Liver (tissue), 9 donors: ENCODE data around the gene OR5B2. TPM values are rescaled to one million over a fixed set of nuclear protein-coding genes. Genes with fewer than 3 reads are reported as not detected.
A peak's percentile ranks its signal among the peaks of the same experiment; 100 is the strongest.

ENCODE experiments used
- DNase-seq: peaks from one replicate; pipeline ENCODE4 v3.0.0-alpha.2; 2017; ENCODE audit warnings: low spot score
- H3K27ac ChIP-seq, 2 donors: one replicate each; pipeline ENCODE4 v1.7.0; 2013; ENCODE audit warnings: inconsistent platforms in 2 of 2, low read length in 2 of 2, control low read depth in 1 of 2, low read depth in 1 of 2, mild to moderate bottlenecking in 1 of 2
- H3K27me3 ChIP-seq, 4 donors: one replicate each; pipeline versions ENCODE4 v1.6.1 to v1.7.0; 2013; ENCODE audit warnings: low read length in 3 of 4, inconsistent platforms in 1 of 4, mild to moderate bottlenecking in 1 of 4, moderate library complexity in 1 of 4; ENCODE audit not compliant: control insufficient read depth in 4 of 4, insufficient read depth in 4 of 4
- H3K36me3 ChIP-seq, 4 donors: one replicate each; pipeline versions ENCODE4 v1.6.1 to v1.7.0; 2013; ENCODE audit warnings: low read length in 3 of 4, mild to moderate bottlenecking in 3 of 4, low read depth in 1 of 4, moderate library complexity in 1 of 4; ENCODE audit not compliant: control insufficient read depth in 4 of 4, insufficient read depth in 3 of 4
- H3K4me1 ChIP-seq, 4 donors: one replicate each; pipeline versions ENCODE4 v1.6.1 to v1.7.0; 2013; ENCODE audit warnings: low read length in 3 of 4, mild to moderate bottlenecking in 3 of 4, moderate library complexity in 1 of 4; ENCODE audit not compliant: control insufficient read depth in 4 of 4, insufficient read depth in 4 of 4
- H3K4me3 ChIP-seq, 3 donors: one replicate each; pipeline versions ENCODE4 v1.6.1 to v1.7.0; 2013; ENCODE audit warnings: low read length in 3 of 3, control low read depth in 1 of 3, low read depth in 1 of 3, mild to moderate bottlenecking in 1 of 3
- H3K9ac ChIP-seq, 2 donors: one replicate each; pipeline ENCODE4 v1.7.0; 2013; ENCODE audit warnings: low read length in 2 of 2, mild to moderate bottlenecking in 2 of 2, moderate library complexity in 2 of 2, control low read depth in 1 of 2, low read depth in 1 of 2
- H3K9me3 ChIP-seq, 4 donors: one replicate each; pipeline versions ENCODE4 v1.6.1 to v1.7.0; 2013; ENCODE audit warnings: low read length in 3 of 4; ENCODE audit not compliant: control insufficient read depth in 4 of 4
- ATF3 ChIP-seq: IDR thresholded peaks from 2 replicates; pipeline ENCODE4 v1.6.1; 2016; ENCODE audit warnings: antibody characterized with exemption
- CTCF ChIP-seq: fragments of 150-350 bp; IDR thresholded peaks from 2 replicates; pipeline ENCODE4 v1.5.1; 2017; ENCODE audit warnings: improper control_type of control experiment, low read depth, low read length; ENCODE audit not compliant: missing input control
- EGR1 ChIP-seq, 2 donors: IDR thresholded peaks; 2 replicates each; pipeline ENCODE4 v1.6.1; 2016 to 2018; ENCODE audit warnings: antibody characterized with exemption in 2 of 2, low read depth in 2 of 2
- FOXA2 ChIP-seq: IDR thresholded peaks from 2 replicates; pipeline ENCODE4 v1.6.1; 2016; ENCODE audit warnings: antibody characterized with exemption
- HNF4G ChIP-seq: IDR thresholded peaks from 2 replicates; pipeline ENCODE4 v1.6.1; 2016; ENCODE audit warnings: antibody characterized with exemption
- JUND ChIP-seq, 2 donors: IDR thresholded peaks; 2 replicates each; pipeline ENCODE4 v1.6.1; 2016; ENCODE audit warnings: antibody characterized with exemption in 2 of 2
- MAX ChIP-seq: IDR thresholded peaks from 2 replicates; pipeline ENCODE4 v1.6.1; 2016; ENCODE audit warnings: antibody characterized with exemption
- NR2F2 ChIP-seq: IDR thresholded peaks from 2 replicates; pipeline ENCODE4 v1.6.1; 2016; ENCODE audit warnings: antibody characterized with exemption
- REST ChIP-seq: IDR thresholded peaks from 2 replicates; pipeline ENCODE4 v1.6.1; 2016; ENCODE audit warnings: antibody characterized with exemption, mild to moderate bottlenecking
- RXRA ChIP-seq, 2 donors: IDR thresholded peaks; 2 replicates each; pipeline ENCODE4 v1.6.1; 2017 to 2018; ENCODE audit warnings: antibody characterized with exemption in 2 of 2, mild to moderate bottlenecking in 1 of 2
- TAF1 ChIP-seq: conservative IDR thresholded peaks from 2 replicates; pipeline ENCODE4 v1.6.1; 2016; ENCODE audit warnings: antibody characterized with exemption, mild to moderate bottlenecking
- ZBTB33 ChIP-seq: IDR thresholded peaks from 2 replicates; pipeline ENCODE4 v1.6.1; 2016; ENCODE audit warnings: antibody characterized with exemption
- WGBS: extraction: QIAGEN DNeasy Blood & Tissue Kit; methylation state at CpG from one replicate; pipeline ENCODE4 v1.1.7; 2013; 5-methylcytosine and 5-hydroxymethylcytosine counted together
- polyA plus RNA-seq, 2 donors: library from polyadenylated mRNA; stranded (reverse) in 1 of 2; unstranded in 1 of 2; fragments of 200-250 nt in 1 of 2; fragments of >200 nt in 1 of 2; fragmentation: Nextera tagmentation in 1 of 2; extraction: Ambion mirVana in 1 of 2; gene quantifications; one replicate each; pipeline versions ENCODE4 v1.2.1 to v1.2.3, GENCODE V29; 2013 to 2015
- total RNA-seq, 2 donors: library from RNA; depleted of rRNA; stranded (reverse); fragments of >200 nt; gene quantifications; one replicate each; pipeline ENCODE4 v1.2.3, GENCODE V29; 2014
- donor health status: healthy.
- donor health status: healthy.
- donor health status: healthy.
- donor health status: healthy.
- donor health status: healthy.

Gene OR5B2
- total and polyA plus RNA-seq, 4 donors, result not detected

- WGBS, result 50% methylated on average over 3 of the region's 3 CpGs
- no peak for TF ChIP-seq REST
- TF ChIP-seq ATF3, result no peak
These were observed 23.7 kb upstream of the OR5B2 start for GRCh38 chr11:58451585-58451984.

GRCh38 chr11:58446294-58446693 lies 18.4 kb upstream of the OR5B2 start:
- 69% methylated on average over 6 of the region's 6 CpGs for WGBS
- Histone ChIP-seq H3K36me3 (no peaks in the 10 kb centered on the region), H3K4me1 (no peaks in the 10 kb centered on the region), H3K27me3 (no peaks in the 10 kb centered on the region), H3K27ac (no peak overlapping the region), H3K4me3 (no peak overlapping the region), H3K9ac (peak overlapping the region in 1 of 2 donors; percentile 12), H3K9me3 (peaks cover 6 to 8% (median 7%) of the 10 kb centered on the region in 4 donors)
- no peak for DNase-seq
- TF ChIP-seq JUND (IDR thresholded peaks at IDR 0.05) (no peak), CTCF (no peak), ATF3 (no peak), REST (no peak), ZBTB33 (no peak), MAX (no peak), EGR1 (IDR thresholded peaks at IDR 0.05; ENCODE audit: low read depth in 2 of 2) (no peak), NR2F2 (no peak), FOXA2 (no peak), RXRA (IDR thresholded peaks at IDR 0.05) (no peak), TAF1 (no peak), HNF4G (no peak)

More at GRCh38 chr11:58451585-58451984, 23.7 kb upstream of the OR5B2 start:
- no peak for DNase-seq
- Histone ChIP-seq H3K27me3 (no peaks in the 10 kb centered on the region), H3K27ac (no peak overlapping the region), H3K9ac (no peak overlapping the region), H3K36me3 (no peaks in the 10 kb centered on the region), H3K9me3 (peaks cover 0 to under 1% (median 0%) of the 10 kb centered on the region in 4 donors), H3K4me3 (no peak overlapping the region), H3K4me1 (no peaks in the 10 kb centered on the region)
